ENCODE data around the gene SAMD4A. TPM values are rescaled to one million over a fixed set of nuclear protein-coding genes. Genes with fewer than 3 reads are reported as not detected.

Gene SAMD4A
- total and polyA plus RNA-seq, 10 donors = 2.3 to 31.0 (median 21.2) TPM

- Histone ChIP-seq H3K27ac (no peak overlapping the region), H3K36me3 (no peaks in the 10 kb centered on the region), H3K27me3 (replicated peaks in 1 of 7) (no peaks in the 10 kb centered on the region), H3K4me3 (no peak overlapping the region), H3K9me3 (no peaks in the 10 kb centered on the region), H3K4me1 (peaks cover 0 to 26% (median 20%) of the 10 kb centered on the region in 6 donors)
- no peak for DNase-seq
- intact Hi-C loops (cut with DNase I; ENCODE audit: low total_unique reads) = no loop called here
- TF ChIP-seq POLR2A (IDR thresholded peaks at IDR 0.05) (no peak), POLR2AphosphoS5 (IDR thresholded peaks at IDR 0.05) (no peak), CTCF (IDR thresholded peaks at IDR 0.05 in 8 of 11, conservative IDR thresholded peaks at IDR 0.05 in 3 of 11) (no peak)
These were observed 159.1 kb downstream of the SAMD4A start for GRCh38 chr14:54725998-54726397.

DNA sequence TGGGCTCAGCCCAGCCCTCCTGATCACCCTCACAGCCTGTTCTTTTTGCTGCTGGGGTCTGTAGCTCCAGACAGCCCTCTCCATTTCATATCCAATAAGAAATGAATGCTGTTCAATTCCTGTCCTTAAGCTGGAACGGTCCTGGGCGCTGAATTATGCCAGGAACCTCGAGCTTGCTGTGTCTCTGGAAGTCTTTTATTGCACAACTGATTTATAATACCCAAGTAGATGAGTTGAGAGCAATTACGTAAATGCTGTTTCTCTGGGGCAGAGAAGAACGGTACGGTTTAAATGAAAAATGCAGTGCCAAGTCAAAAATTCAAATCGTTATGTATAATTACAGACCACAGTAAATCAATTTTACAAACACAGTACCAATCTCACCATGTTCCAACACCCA lies 161.0 kb downstream of the SAMD4A start:
- TF ChIP-seq POLR2A (IDR thresholded peaks at IDR 0.05) = no peak
- TF ChIP-seq CTCF (IDR thresholded peaks at IDR 0.05 in 8 of 11, conservative IDR thresholded peaks at IDR 0.05 in 3 of 11) = no peak
- TF ChIP-seq POLR2AphosphoS5 (IDR thresholded peaks at IDR 0.05) = no peak
- Histone ChIP-seq H3K9me3 (no peaks in the 10 kb centered on the region), H3K4me1 (peaks cover 0 to 21% (median 15%) of the 10 kb centered on the region in 6 donors), H3K4me3 (no peak overlapping the region), H3K36me3 (no peaks in the 10 kb centered on the region), H3K27ac (no peak overlapping the region), H3K27me3 (replicated peaks in 1 of 7) (no peaks in the 10 kb centered on the region)
- intact Hi-C loops (cut with DNase I; ENCODE audit: low total_unique reads) = no loop called here
- no peak for DNase-seq
- 79 to 87% (median 84%) methylated on average over 7 of the region's 7 CpGs for WGBS, 5 donors

GRCh38 chr14:54728700-54729527 lies 162.0 kb downstream of the SAMD4A start:
- H3K4me1 ChIP-seq = peaks cover 0 to 21% (median 15%) of the 10 kb centered on the region in 6 donors
- H3K9me3 ChIP-seq = no peaks in the 10 kb centered on the region
- WGBS, 5 donors = 91 to 95% (median 94%) methylated on average over 9 of the region's 9 CpGs
- H3K27me3 ChIP-seq (replicated peaks in 1 of 7) = no peaks in the 10 kb centered on the region
- intact Hi-C loops (cut with DNase I; ENCODE audit: low total_unique reads) = no loop called here
- H3K27ac ChIP-seq = no peak overlapping the region
- no peak overlapping the region for H3K4me3 ChIP-seq
- TF ChIP-seq CTCF (IDR thresholded peaks at IDR 0.05 in 8 of 11, conservative IDR thresholded peaks at IDR 0.05 in 3 of 11) = no peak
- DNase-seq = no peak
- H3K36me3 ChIP-seq = no peaks in the 10 kb centered on the region

DNA sequence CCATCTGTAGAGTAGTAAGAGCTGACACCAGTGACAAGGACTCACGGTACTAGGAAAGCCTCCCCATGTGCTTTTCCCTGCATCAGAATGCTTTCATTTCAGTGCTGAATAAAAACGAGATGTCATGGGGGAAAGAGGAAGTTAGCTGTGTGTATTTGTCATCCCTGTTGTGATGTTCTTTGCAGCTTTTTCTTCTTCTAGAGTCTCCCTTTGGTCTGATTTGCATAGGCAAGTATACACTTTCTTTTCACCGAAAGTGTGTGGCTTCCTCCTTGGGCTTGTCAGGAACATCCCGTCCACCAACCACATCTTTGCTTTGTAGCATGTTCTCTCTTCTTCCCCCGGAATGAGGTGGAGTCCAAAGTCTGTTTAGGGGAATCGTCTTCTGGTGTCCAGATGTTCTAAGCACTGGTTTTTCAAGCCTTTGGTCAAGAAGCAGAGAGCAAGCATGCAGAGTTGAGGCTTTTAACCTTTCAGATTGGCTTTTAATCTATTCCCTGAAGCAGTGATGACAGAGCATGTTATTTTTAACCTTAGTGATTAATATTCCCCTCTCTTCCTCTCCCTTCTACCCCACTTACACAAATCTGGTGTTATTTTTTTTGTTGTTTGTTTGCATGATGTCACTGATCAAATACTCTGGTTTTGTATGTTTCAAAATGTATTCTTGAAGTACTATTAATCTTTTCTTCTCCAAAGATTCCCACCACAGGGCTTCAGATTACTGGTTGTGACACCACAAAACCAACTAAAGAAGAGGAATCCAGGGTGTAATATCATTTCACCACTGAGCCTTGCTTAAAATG lies 163.4 kb downstream of the SAMD4A start:
- DNase-seq = no peak
- Histone ChIP-seq H3K4me3 (peak overlapping the region in 3 of 8 donors; percentile 7 to 31 (median 8)), H3K4me1 (peaks cover 0 to 21% (median 15%) of the 10 kb centered on the region in 6 donors), H3K27me3 (replicated peaks in 1 of 7) (no peaks in the 10 kb centered on the region), H3K9me3 (no peaks in the 10 kb centered on the region), H3K36me3 (no peaks in the 10 kb centered on the region), H3K27ac (peak overlapping the region in 6 of 8 donors; percentile 38 to 62 (median 50))
- intact Hi-C loops (cut with DNase I; ENCODE audit: low total_unique reads) = no loop called here
- TF ChIP-seq POLR2A (IDR thresholded peaks at IDR 0.05) (no peak), POLR2AphosphoS5 (IDR thresholded peaks at IDR 0.05) (peak in 1 of 3 donors; percentile 57)
- WGBS, 5 donors = 12 to 25% (median 18%) methylated on average over 6 of the region's 6 CpGs
